Occipital lobe (tissue), 2 donors: ENCODE measurements around the gene ZNF362. TPM values are rescaled to one million over a fixed set of nuclear protein-coding genes. Genes with fewer than 3 reads are reported as not detected.

Experiments used
- DNase-seq: peaks from one replicate; lab custom pipeline; 2025; lab: John Stamatoyannopoulos, UW
- total RNA-seq: library from RNA; depleted of rRNA; stranded (reverse); fragments of >200 nt; gene quantifications from one replicate; pipeline ENCODE4 v1.2.3, GENCODE V29; 2014

The ZNF362 gene
- total RNA-seq, 1 donor from 2014 or later, result 17.3 TPM

DNA sequence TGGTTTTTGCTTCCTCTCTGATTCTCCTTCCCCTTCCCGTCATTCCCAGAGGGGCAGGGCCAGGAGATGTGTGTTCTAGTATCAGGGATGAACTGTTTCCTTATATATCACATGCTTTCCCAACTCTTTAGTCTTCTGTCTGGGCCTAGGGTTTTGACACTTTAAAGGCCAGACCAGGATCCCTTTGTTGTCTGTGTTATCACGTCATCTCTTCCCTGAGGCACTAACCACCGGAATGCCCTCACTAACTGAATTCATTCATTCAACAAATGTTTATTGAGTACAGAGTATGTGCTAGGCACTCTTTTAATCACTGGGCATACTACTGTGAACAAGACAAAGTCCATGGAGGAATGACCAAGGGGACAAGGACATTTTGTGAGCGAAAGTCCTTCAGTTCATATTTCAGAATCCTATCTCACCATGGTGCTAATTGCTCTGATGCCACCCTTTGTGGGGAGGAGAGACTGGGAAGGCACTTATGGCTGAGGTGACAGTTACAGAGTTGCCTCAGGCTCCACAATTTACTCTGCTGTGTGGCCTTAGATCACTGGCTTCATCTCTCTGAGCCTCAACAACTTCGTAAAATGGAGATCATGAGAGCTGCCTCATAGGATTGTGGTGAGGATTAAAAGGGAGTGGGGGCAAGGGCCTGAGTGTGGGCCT is 12.0 kb upstream of the ZNF362 start:
- DNase-seq, result no peak

DNA sequence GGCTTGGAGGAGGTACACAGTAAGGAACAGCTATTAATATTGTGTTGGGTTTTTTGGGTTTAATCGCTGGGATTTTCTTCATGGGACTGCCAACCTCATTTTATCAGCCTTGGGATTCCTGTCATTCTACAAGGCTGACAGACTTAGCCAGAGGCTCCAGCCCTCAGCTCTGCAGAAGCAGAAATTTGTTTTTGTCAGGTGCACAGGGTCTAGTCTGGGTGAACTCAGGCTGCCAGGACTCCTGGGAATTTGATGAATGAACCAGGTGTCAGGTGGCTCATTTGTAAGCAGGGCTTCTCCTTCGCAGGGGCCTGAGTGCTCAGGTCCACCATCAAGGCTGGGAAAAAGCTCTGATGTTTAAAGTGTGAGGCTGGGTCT is 11.5 kb upstream of the ZNF362 start:
- DNase-seq, result no peak

DNA sequence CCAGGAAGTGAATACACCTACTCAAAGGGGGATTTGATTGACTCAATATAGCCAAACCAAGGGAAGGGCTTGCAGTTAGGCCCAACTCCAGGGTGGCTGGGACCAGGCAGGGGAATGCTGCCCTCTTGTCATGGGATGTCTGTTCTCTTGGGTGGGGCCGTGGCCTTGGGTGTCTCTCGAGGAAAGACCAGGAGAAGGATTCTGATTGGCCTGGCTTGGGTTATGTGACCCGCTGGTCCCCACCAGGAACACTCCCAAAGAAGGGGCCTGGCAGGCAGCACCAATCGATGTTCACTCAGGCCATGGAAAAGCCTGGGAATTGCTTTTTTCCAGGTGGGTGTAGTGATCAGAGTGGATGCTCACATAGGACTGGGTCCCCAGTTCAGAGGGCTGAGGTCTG is 10.1 kb upstream of the ZNF362 start:
- DNase-seq, result no peak

DNA sequence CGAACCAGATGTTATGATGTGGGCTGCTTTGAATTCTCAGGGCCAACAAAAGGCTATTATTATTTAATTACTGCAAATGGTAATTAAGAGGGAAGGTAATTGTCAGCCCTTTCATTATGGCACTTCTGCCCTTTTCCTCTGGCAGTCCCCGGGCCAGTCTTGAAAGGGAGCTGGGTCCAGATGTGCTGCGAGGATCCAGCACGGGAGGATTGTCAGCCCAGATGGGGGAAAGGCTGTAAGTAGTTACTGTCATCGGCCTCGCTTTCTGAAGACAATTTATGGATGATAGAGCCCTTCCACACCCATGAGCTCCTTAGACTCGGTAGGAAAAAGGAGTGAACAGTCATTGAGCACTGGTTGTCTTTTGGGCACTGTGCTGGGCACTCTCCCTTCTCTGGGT is 8.7 kb upstream of the ZNF362 start:
- no peak for DNase-seq

DNA sequence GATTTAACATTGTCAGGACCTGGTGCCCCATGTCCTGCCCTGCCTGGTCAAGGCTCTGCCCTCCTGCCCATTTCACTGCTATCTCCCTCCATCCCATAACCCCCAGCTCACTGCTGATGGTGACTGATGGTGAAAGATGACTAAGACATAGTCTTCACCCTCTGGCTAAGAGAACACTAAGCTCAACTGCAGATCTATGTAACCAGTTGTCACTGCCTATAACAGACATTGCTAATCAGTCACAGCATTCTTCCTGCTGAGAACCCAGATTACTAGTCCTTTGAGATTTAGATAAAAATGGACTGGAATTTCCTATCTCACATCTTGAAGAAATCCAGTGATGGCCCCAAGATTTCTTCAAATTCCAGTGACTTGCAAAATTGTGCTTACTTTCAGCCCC is 8.0 kb upstream of the ZNF362 start:
- DNase-seq, result no peak

DNA sequence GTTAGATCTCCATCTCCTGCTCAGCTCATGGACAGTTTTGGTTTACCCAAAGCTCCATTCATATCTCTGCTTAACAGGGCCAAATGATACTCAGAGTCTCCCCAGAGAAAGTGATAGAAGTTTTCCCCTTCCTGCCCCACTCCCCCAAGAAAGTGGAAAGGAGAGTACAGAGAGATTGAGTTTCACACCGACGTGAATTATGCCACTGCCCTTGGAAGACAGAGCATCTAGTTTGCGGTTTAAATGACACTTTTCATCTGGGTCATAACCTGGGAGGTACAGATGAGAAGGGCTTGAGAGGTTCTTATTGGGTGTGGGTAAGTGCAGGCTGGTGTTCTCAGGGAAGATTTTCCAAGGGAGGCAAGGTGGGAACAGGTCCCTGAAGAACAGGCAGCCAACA is 6.9 kb upstream of the ZNF362 start:
- DNase-seq, result no peak

DNA sequence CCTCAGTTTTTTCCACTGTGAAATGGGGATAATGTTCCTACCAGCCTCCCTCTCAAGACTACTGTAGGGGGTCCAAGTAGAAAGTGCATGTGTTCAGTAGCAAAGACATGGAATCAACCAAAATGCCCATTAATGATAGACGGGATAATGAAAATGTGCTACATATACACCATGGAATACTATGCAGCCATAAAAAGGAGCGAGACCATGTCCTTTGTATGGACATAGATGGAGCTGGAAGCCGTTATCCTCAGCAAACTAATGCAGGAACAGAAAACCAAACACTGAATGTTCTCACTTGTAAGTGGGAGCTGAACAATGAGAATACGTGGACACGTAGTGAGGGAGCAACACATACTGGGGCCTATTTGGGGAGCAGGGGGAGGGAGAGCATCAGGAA is 6.1 kb upstream of the ZNF362 start:
- no peak for DNase-seq

DNA sequence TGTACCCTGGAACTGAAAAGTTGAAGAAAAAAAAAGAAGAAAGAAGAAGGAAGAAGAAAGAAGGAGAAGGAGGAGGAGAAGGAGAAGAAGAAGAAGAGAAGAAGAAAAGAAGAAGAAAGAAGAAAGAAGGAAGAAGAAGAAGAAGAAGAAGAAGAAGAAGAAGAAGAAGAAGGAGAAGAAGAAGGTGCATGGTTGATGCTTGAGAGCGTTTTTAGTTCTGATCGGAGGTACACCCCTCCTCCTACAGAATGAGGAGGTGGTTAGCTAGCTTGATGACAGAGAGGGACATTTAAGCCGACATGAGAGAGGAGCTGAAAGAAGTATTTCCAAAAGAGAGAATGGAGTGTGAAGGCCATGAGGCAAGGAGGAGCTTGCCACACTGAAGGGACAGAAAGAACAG is 5.6 kb upstream of the ZNF362 start:
- no peak for DNase-seq

DNA sequence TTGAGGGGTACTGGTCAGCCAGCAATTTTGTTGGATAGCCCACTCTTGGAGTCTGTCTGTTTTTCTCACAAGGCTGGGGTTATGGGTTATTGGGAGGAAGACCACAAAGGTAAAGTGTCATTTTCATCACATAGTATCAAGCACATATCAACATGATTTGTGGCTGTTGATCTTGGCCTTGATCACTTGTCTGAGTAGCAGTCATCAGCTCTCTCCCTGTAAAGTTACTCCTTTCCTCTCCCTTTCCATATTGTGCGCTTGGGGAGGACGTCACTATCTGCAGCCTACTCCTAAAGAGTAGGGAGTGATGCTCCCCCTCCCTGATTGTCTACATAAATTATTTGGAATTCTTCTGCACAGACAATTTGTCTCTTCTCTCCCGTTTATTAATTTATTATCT is 1.8 kb upstream of the ZNF362 start:
- no peak for DNase-seq

DNA sequence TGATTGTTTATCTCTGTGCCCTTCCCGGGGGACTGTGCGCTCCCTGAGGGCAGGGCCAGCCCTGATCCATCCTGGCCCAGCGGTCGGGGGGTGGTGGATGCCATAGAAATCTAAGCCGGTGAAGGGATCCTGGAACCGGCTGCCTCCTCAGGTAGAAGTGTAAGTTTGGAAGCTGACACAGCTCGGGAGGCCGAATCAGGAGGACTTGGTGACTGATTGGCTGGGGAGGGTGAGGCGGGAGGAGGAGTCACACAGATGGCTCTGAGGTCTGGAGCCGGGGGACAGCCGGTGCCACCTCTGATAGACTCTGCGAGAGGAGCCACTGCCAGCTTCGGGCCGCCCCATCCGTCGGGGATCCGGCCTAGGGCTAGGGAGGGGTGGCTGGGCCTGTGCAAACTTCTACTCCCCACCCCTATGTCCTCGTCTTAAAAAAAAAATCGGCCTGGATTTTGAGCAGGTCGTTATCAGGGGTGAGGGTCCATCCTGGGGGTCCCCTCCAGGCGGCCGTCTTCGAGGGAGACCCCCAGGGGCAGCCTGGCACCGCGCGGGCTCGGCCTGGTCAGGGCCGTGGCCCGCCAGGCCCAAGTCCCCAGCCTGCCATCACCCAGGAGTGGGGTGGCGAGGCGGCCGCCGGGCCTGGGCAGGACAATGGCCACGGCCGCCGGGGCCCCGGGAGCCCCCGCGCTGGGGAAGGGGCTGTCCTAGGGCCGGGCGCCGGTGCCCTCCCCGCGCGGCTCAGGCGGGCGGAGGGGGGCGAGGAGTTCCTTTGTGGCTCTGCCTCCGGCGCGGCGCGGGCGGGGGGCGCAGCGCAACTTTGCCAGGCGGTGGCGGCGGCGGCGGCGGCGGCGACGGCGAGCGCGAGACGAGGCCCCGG is 708 bp upstream of the ZNF362 start:
- DNase-seq, result peak; percentile 59

DNA sequence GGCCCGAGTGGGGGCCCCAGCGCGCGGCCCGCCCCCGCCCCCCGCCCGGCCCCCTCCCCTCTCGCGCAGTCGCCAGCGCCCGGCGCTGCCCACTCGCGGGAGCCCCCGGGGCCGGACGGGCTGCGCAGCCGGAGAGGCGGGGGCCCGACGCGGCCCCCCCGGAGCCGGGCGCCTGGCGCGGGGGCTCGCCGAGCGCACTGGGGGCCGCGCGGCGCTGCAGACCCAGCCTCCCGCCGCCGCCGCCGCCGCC is 146 bp upstream of the ZNF362 start:
- DNase-seq, result no peak

DNA sequence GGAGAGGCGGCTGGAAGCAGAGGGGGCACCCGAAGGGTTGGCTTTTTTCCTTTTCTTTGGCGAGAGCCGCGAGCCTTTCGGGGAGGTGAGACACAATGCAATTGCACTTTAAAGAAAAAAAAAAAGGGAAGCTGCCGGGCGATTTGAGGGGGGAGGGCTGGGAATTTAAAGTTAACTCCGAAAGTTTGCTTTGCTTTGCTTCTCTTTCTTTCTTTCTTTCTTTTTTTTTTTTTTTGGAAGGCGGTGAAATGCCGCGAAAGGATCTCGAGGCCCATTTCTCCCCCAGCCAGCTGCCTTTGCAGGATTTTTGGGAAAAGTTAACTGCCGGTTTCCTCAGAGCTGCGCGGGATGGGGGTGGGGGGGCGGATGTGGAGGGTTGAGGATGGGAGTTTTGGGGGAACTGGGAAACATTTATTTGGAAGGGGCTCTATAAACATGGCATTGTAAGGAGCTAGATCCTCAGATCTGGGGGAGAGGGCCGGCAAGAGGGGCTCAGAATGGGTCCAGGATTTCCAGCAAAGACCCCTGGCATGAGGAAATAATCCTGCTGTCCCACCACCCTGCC is 997 bp downstream of the ZNF362 start:
- no peak for DNase-seq

DNA sequence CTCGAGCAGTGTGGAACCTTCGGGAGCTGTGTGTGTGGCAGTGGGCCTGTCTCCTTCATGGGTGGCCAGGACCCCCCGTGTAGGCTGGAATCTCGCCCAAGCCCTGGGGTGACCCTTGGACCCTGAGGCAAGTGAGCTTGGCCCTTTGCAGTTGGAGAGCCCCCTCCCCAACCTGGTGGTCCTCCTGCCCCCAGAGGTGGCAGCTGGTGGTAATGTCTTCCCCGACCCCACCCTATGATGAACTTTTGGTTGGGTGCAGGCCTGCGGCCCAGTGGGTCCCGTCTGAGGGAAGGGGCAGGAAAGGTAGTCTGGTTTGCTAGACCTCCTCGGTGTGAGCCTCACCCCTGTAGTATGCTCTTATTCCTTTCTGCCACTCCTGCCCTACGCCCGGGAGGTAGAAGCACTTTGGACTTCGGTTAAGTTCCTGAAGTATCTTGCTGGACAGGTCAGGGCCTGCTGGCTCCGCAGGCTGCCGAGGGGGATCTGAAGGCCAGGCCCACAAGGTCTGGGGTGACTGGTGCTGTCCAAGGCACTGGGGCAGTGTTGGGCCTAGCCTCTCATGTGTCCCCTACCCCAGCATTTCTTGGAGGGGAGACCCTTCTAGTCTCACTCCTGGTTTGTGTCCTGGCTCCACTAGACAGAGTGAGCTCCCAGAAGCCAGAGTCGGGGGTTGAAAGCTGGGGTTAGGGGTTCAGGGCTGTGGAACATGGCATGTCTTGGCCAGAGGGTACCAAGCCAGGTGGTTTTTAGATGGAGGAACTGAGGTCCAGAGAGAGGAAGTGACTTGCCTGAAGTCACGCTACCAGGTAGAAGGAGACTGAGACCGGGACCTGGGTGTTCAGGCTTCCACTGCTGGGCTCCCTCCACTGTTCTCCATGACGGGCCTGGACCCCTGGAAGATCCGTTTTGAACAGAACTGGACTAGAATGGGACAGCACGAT is 1.8 kb downstream of the ZNF362 start:
- DNase-seq, result no peak

DNA sequence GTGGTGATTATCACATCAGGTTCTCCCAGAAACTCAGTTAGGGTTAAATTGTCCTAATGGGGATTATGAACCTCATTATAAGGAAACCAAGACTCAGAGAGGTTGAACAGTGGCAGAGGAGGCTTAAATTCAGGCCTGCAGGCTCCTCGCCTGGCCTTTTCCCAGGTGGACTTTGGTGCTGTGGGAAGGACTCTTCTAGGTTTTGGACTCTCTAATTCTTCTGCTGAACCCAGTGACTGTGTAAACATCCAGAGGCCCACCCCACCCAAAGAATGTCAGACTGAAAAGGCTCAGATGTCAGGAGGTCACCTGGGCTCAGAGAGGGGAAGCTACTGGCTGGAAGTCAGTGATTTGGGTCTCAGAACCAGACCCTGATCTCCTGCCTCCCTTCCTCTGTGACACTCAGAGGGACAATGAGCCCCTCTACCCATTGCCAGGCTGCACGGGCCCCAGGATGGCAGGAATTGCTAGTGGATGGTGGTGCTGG is 2.5 kb downstream of the ZNF362 start:
- DNase-seq, result no peak

DNA sequence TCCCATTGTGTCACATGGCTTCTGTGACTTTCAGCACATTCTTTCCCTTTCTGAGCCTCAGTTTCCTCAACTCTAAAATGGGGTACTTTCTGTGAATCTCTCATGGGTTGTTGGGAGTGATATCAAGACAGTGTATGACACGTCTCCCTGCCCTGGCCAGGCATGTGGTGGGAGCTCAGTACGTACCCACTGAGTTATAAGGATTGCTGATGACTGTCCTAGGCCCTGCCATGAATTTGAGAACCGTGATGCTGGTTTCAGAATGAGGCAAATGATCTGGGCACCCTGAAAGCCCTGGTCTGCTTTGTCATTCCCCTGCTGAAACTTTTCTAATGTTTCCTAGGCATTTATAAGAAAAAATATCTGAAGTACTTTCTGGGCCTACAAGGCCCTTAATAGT is 3.6 kb downstream of the ZNF362 start:
- no peak for DNase-seq

DNA sequence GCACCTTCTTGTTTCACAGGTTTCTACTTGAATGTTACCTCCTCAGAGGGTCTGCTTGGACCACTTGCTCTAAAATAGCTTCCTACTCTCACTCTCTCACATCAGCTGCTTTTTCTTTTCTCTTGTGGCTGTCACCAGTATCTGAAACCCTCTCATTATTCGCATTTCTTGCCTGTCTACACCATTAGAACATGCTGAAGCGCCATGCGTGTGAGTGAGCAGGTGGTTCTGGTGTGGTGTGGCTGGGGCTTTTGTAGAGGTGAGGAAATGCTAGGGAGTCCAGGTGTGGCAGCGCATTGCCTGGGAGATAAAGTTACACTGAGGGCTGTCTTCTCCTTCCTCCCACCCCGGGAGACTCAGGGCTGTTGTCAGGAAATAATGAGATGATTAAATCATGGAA is 4.1 kb downstream of the ZNF362 start:
- DNase-seq, result no peak

DNA sequence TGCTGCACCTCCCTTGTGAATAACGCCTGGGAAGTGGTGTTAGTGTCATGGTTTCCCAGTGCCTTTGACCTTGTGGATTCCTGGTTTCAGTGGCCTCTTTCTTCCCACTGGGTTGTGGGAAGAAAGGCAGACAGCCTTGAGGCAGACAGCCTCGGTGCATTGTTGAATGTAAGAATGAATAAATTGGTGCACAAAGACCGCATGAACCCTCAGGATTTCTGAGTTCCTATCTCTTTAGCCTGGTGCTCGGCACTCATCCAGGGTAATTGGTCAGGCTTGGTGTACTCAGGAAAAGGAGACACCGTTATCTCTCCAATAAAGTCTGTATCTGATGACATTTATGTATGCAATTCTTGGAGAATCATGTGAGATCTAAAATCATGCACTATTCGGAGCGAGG is 5.1 kb downstream of the ZNF362 start:
- no peak for DNase-seq

DNA sequence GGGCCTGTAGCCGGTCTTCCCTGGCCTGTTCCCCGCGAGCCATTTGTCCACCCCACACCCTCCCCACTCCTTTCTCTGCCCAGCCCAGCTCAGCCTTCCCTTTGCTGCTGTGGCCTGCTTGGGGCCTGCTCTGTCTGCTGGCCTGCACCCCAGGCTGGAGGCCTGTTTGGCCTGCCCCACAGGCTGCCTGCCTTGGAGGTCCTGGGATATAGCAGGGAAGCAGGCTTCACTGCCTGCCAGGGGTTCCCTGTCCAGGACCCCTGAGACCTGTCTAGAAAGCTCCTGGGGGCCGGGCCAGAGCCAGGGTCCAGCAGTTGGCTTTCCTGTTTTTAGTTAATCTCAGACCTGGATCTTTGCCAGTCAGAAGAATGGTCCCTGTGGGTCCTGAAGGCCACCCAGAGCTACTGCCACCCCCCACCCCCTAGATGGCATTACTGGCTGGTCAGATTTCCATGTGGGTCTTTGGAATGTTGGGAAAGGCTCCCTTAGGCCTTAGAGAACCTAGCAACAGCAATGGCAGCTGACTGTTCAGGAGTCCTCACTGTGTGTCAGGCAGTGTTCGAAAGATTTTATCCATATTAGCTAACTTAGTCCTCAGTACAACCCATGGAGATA is 7.7 kb downstream of the ZNF362 start:
- DNase-seq, result no peak

DNA sequence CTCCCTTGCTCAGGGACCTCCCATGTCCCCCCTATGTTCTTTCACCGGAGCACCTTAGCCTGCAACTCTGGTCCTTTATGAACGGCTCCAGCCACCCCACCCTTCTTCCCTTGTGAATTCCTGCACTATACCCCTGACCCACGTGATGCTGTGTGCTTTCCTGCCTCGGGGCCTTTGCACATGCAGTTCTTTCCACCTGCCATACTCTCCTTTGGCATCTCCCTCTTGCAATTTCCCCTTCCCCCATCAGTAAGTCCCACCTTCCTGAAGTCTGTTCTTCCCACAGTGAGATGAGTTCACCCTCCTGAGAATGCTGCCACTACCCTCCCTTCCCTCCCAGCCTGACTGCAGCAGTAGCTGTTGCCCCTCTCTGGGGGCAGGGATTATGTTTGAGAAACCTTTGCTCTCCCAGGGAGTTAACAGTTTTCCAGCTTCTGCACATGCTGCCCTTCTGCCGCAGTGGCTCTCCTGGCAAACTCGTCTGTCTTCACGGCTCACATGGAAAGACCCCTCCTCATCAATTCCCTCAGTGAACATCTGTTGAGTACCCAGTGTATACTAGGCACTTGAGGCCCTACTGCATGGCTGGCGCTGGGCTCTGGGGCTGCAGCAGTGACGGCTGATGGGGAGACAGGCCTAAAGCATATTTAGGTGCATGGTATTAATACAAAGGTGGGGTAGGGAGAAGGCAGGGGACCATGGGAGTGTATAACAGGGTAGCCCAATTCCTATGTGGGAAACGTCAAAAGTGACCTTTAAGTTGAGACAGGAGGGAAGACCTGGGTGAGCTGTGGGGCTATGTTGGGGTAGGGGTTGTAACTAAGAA is 9.7 kb downstream of the ZNF362 start:
- DNase-seq, result no peak

DNA sequence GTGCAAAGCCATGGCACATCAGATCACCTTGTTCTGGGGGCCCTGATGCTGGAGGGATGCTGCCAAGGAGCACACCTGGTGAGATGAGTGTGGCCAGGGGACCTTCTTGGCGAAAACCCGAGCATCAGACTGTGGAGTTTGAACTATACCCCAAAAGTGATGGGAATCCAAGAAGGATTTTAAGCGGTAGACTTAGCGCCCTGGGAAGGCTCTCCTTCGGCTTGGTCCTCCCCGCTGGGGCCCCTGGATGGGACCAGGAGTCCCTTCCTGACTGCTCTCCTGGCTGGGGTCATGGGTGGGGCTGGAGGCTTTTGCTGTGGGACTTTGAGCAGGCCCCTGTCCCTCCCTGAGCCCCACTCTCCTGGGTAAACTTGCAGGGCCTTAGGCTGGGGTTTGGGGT is 10.5 kb downstream of the ZNF362 start:
- no peak for DNase-seq
